ENCODE results near the gene RAB3A.

Gene RAB3A

DNA sequence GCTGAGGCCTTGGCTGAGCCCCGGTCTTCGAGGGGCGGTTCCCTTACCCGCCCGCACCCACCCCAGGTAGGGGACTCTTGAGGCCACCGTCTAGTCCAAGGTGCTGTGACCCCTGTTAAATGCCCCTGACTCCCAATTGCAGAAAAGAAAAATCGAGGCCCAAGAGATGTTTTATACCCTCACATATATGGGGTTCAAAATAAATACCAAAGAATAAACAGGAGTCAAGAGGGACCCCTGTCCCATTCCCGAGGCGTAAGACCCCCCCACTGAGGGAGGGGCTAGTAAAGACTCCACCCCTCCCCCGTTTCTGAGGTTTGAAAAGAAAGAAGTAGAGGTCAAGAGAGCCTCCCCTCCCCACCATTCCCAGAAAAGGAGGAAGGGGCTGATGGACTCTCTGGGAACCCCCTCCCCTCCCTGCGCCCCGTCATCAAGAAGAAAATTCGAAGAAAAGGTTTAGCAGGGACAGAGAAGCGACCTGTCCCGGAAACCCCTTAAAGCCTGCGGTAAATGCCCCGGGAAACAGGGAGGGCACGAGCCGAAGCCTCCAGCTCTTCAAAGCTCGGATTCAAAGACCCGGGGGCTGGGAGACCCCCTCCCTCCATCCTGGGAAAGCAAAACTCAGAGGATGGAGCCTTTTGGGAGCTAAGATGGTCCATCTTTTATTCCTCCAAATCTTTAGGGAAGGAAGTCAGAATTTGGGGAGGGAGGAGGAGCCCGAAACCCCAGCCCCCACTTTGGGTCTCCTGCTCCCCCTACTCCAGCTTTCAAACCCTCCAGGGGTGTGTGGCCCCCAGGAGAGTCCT lies 755 bp upstream of the RAB3A start:
- TF ChIP-seq CREB1 (IDR thresholded peaks at IDR 0.05; ENCODE audit: low read depth) (no peak; the same call in 1 of the 2 replicates), RAD21 (IDR thresholded peaks at IDR 0.05; ENCODE audit: low read depth) (no peak), TAF1 (IDR thresholded peaks at IDR 0.05; ENCODE audit: low read depth) (0 out of 2 replicates have a peak, but pooled peaks have one; percentile 20), ZBTB7A (IDR thresholded peaks at IDR 0.05; ENCODE audit: low read depth) (peak; percentile 93), CEBPB (IDR thresholded peaks at IDR 0.05) (no peak), TEAD4 (IDR thresholded peaks at IDR 0.05) (no peak)
- TF ChIP-seq, protein P1, sequence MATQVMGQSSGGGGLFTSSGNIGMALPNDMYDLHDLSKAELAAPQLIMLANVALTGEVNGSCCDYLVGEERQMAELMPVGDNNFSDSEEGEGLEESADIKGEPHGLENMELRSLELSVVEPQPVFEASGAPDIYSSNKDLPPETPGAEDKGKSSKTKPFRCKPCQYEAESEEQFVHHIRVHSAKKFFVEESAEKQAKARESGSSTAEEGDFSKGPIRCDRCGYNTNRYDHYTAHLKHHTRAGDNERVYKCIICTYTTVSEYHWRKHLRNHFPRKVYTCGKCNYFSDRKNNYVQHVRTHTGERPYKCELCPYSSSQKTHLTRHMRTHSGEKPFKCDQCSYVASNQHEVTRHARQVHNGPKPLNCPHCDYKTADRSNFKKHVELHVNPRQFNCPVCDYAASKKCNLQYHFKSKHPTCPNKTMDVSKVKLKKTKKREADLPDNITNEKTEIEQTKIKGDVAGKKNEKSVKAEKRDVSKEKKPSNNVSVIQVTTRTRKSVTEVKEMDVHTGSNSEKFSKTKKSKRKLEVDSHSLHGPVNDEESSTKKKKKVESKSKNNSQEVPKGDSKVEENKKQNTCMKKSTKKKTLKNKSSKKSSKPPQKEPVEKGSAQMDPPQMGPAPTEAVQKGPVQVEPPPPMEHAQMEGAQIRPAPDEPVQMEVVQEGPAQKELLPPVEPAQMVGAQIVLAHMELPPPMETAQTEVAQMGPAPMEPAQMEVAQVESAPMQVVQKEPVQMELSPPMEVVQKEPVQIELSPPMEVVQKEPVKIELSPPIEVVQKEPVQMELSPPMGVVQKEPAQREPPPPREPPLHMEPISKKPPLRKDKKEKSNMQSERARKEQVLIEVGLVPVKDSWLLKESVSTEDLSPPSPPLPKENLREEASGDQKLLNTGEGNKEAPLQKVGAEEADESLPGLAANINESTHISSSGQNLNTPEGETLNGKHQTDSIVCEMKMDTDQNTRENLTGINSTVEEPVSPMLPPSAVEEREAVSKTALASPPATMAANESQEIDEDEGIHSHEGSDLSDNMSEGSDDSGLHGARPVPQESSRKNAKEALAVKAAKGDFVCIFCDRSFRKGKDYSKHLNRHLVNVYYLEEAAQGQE (IDR thresholded peaks at IDR 0.05; ENCODE audit: low read depth): no peak

DNA sequence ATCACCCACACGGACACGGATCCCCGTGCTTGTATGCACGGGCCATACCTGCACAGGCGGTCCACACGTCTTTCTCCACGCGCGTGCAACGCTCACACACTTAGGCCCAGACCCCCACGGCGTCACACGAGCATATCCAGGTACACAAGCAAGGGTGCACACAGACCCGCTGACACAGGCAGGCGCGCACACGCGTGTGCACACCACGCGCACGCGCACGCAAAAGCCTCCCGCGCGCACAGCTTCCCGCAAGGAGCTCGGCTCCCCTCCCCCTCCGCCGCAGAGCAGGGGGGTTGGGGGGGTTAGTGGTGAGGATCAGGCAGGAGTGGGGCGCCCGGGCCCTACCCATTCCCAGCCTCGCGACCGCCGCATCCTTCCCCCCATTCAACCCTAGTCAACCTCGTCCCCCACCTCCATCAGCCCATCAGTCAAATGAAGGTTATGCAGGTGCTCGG lies 407 bp downstream of the RAB3A start:
- TF ChIP-seq, protein P2, sequence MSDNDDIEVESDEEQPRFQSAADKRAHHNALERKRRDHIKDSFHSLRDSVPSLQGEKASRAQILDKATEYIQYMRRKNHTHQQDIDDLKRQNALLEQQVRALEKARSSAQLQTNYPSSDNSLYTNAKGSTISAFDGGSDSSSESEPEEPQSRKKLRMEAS (IDR thresholded peaks at IDR 0.05): peak; percentile 10; the same call in 1 of the 2 replicates
- no peak for TF ChIP-seq EGR1 (IDR thresholded peaks at IDR 0.05)

DNA sequence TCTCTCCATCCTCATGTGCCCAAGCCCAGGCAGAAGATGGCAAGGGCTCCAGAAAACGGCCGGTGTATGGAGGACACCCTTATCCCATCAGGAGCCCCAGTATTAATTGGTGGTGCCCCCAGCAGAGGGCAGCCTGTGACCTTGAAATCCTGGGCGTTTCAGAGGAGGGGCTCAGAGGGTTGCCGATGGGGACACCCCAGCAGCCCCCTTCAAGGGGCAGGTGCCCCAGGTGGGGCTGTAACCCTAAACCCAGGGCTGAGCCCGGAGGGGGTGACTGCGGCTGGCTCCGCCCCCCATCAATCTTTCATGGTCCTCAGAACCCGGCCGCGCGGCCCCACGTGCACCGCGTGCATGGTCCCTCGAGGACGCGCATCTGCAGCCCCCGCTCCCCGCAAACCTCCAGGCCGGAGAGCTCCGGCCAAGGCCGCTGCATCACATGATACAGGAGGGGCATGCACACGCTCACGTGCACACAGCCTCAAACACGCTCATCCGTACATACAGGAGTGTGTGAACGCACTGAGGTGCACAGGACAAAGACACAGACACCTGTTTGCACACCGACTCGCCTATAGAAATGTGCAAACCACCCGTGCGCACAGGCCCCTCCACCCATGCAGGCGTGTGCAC lies 949 bp downstream of the RAB3A start:
- TF ChIP-seq, protein P1 (IDR thresholded peaks at IDR 0.05; ENCODE audit: low read depth): no peak
- no peak for TF ChIP-seq TEAD4 (IDR thresholded peaks at IDR 0.05)
- peak; percentile 46 for TF ChIP-seq RAD21 (IDR thresholded peaks at IDR 0.05; ENCODE audit: low read depth)
- no peak for TF ChIP-seq YY1 (IDR thresholded peaks at IDR 0.05; ENCODE audit: low read depth)
- no peak for TF ChIP-seq EP300 (IDR thresholded peaks at IDR 0.05; ENCODE audit: borderline replicate concordance)
- TF ChIP-seq, protein P2 (IDR thresholded peaks at IDR 0.05): peak; percentile 92
- TF ChIP-seq, protein P3, sequence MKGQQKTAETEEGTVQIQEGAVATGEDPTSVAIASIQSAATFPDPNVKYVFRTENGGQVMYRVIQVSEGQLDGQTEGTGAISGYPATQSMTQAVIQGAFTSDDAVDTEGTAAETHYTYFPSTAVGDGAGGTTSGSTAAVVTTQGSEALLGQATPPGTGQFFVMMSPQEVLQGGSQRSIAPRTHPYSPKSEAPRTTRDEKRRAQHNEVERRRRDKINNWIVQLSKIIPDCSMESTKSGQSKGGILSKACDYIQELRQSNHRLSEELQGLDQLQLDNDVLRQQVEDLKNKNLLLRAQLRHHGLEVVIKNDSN (IDR thresholded peaks at IDR 0.05): peak; percentile 80

DNA sequence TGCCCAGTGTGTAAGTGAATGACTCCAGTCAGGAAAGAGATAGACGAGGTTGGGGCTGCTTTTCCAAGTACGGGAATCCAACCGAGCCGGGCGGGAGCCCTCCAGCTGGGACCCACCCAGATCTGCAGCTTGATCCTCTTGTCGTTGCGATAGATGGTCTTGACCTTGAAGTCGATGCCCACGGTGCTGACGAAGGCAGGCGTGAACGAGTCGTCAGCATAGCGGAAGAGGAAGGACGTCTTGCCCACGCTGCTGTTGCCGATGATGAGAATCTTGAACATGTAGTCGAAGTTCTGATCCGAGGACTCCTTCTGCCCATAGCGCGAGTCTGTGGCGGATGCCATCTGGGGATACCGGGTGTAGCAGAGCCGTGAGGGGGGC lies 1.5 kb downstream of the RAB3A start:
- no peak for TF ChIP-seq TCF12 (IDR thresholded peaks at IDR 0.05; ENCODE audit: low read depth)
- no peak for TF ChIP-seq FOXM1 (IDR thresholded peaks at IDR 0.05; ENCODE audit: borderline replicate concordance, low read depth)
- TF ChIP-seq ZBTB7A (IDR thresholded peaks at IDR 0.05; ENCODE audit: low read depth): no peak
- no peak for TF ChIP-seq CREB1 (IDR thresholded peaks at IDR 0.05; ENCODE audit: low read depth)
- no peak for TF ChIP-seq EGR1 (IDR thresholded peaks at IDR 0.05)
- no peak for TF ChIP-seq EP300 (IDR thresholded peaks at IDR 0.05; ENCODE audit: borderline replicate concordance)
- TF ChIP-seq CEBPB (IDR thresholded peaks at IDR 0.05): no peak
- TF ChIP-seq RAD21 (IDR thresholded peaks at IDR 0.05; ENCODE audit: low read depth): no peak
- TF ChIP-seq, protein P1 (IDR thresholded peaks at IDR 0.05; ENCODE audit: low read depth): no peak

DNA sequence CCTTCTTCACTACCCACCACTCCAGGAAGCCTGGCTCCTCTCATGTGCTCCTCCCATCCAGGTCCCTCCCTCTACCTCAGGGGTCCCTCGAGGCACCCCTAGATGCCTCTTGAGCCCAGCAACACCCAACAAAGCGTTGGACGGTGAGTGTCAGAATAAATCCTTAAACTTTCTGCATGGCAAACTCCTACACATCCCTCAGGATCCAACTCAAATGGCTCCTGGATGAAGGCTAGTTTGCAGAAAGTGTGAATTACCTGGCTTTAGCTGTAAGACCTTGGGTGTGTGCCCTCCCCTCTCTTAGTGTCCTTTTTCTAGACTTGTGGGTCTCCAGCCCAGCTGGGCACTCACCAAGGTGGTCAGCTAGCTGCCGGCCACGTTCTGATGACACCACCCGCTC lies 5.5 kb downstream of the RAB3A start:
- no peak for TF ChIP-seq NFIC (IDR thresholded peaks at IDR 0.05)
- TF ChIP-seq TAF1 (IDR thresholded peaks at IDR 0.05; ENCODE audit: low read depth): no peak
- no peak for TF ChIP-seq EP300 (IDR thresholded peaks at IDR 0.05; ENCODE audit: borderline replicate concordance)
- TF ChIP-seq, protein P3 (IDR thresholded peaks at IDR 0.05): no peak
- TF ChIP-seq TEAD4 (IDR thresholded peaks at IDR 0.05): no peak
- no peak for TF ChIP-seq CREB1 (IDR thresholded peaks at IDR 0.05; ENCODE audit: low read depth)
- TF ChIP-seq EGR1 (IDR thresholded peaks at IDR 0.05): no peak
- TF ChIP-seq RAD21 (IDR thresholded peaks at IDR 0.05; ENCODE audit: low read depth): no peak
- no peak for TF ChIP-seq FOXM1 (IDR thresholded peaks at IDR 0.05; ENCODE audit: borderline replicate concordance, low read depth)
- TF ChIP-seq CEBPB (IDR thresholded peaks at IDR 0.05): no peak
- TF ChIP-seq, protein P1 (IDR thresholded peaks at IDR 0.05; ENCODE audit: low read depth): no peak
- no peak for TF ChIP-seq YY1 (IDR thresholded peaks at IDR 0.05; ENCODE audit: low read depth)
- no peak for TF ChIP-seq ZBTB7A (IDR thresholded peaks at IDR 0.05; ENCODE audit: low read depth)
- TF ChIP-seq, protein P2 (IDR thresholded peaks at IDR 0.05): no peak
- TF ChIP-seq TCF12 (IDR thresholded peaks at IDR 0.05; ENCODE audit: low read depth): no peak

All from Ishikawa (cell line).